HEK293 (cell line): ENCODE results near the gene PGGT1B.

ENCODE experiments used
- CTCF ChIA-PET: fragments of 350-600 bp; formaldehyde crosslinking; extraction: SDS; loops from one replicate; lab custom pipeline; 2021; ENCODE audit warnings: antibody characterized with exemption; lab: Yijun Ruan, JAX
- POLR2A ChIA-PET: fragments of 300-600 bp; formaldehyde crosslinking; extraction: SDS; loops from one replicate; lab custom pipeline; 2020; ENCODE audit warnings: antibody characterized with exemption, inconsistent platforms; lab: Yijun Ruan, JAX
- H3K27ac ChIP-seq: fragments of 200-500 bp; sonication (Bioruptor generic); 2 replicates; pipeline ENCODE4 v1.5.1; 2014; ENCODE audit warnings: low read depth, low read length, control low read depth, inconsistent platforms; ENCODE audit errors: extremely low read depth
- H3K36me3 ChIP-seq, 2 experiments: fragments of 200-500 bp in 1 of 2; sonication (Bioruptor generic) in 1 of 2; 1 replicate in 1 of 2; 2 replicates in 1 of 2; pipeline ENCODE4 v1.5.1; 2014 to 2017; ENCODE audit warnings: inconsistent platforms in 2 of 2, low read length in 2 of 2; ENCODE audit not compliant: control insufficient read depth in 2 of 2, insufficient read depth in 1 of 2
- H3K4me1 ChIP-seq: fragments of 200-500 bp; sonication (Bioruptor generic); 2 replicates; pipeline ENCODE4 v1.5.1; 2014; ENCODE audit warnings: mild to moderate bottlenecking, low read length, inconsistent platforms; ENCODE audit not compliant: control insufficient read depth, insufficient read depth
- H3K4me3 ChIP-seq: 2 replicates; pipeline ENCODE4 v1.5.1; 2011; ENCODE audit warnings: low read depth, mild to moderate bottlenecking, control low read depth, low read length, moderate library complexity
- H3K9me3 ChIP-seq: fragments of 200-500 bp; sonication (Bioruptor generic); 2 replicates; pipeline ENCODE4 v1.5.1; 2014; ENCODE audit warnings: low read depth, low read length, inconsistent platforms; ENCODE audit not compliant: control insufficient read depth, insufficient read depth
- ELK4 ChIP-seq: IDR thresholded peaks from 2 replicates; pipeline ENCODE4 v1.6.1; 2011; ENCODE audit warnings: mild to moderate bottlenecking, low read depth, low read length, borderline replicate concordance
- GLIS2 ChIP-seq: fragments of 450-650 bp; formaldehyde crosslinking; IDR thresholded peaks from 2 replicates; pipeline ENCODE4 v1.5.1; 2016; ENCODE audit warnings: missing biosample characterization, missing genetic modification characterization
- INSM2 ChIP-seq: fragments of 450-650 bp; formaldehyde crosslinking; IDR thresholded peaks from 2 replicates; pipeline ENCODE4 v1.5.1; 2016; ENCODE audit warnings: missing biosample characterization, missing genetic modification characterization
- PRDM6 ChIP-seq: fragments of 450-650 bp; formaldehyde crosslinking; IDR thresholded peaks from 2 replicates; pipeline ENCODE4 v1.5.1; 2017; ENCODE audit warnings: missing biosample characterization, missing genetic modification characterization
- TSHZ1 ChIP-seq: fragments of 450-650 bp; formaldehyde crosslinking; IDR thresholded peaks from 2 replicates; pipeline ENCODE4 v1.5.1; 2016; ENCODE audit warnings: missing biosample characterization, missing genetic modification characterization, borderline replicate concordance
- ZBTB10 ChIP-seq: fragments of 450-650 bp; formaldehyde crosslinking; IDR thresholded peaks from 2 replicates; pipeline ENCODE4 v1.5.1; 2016; ENCODE audit warnings: missing biosample characterization, missing genetic modification characterization
- ZBTB26 ChIP-seq: fragments of 450-650 bp; formaldehyde crosslinking; optimal IDR thresholded peaks from 2 replicates; pipeline ENCODE3; 2016; ENCODE audit warnings: missing biosample characterization, mild to moderate bottlenecking, missing genetic modification characterization
- ZNF112 ChIP-seq: fragments of 450-650 bp; formaldehyde crosslinking; IDR thresholded peaks from 2 replicates; pipeline ENCODE4 v1.5.0; 2017; ENCODE audit warnings: missing biosample characterization, missing genetic modification characterization
- ZNF202 ChIP-seq: fragments of 450-650 bp; formaldehyde crosslinking; IDR thresholded peaks from 2 replicates; pipeline ENCODE4 v1.5.1; 2016; ENCODE audit warnings: missing biosample characterization, missing genetic modification characterization, borderline replicate concordance
- ZNF214 ChIP-seq: fragments of 450-650 bp; formaldehyde crosslinking; IDR thresholded peaks from 2 replicates; pipeline ENCODE4 v1.5.1; 2017; ENCODE audit warnings: missing biosample characterization, mild to moderate bottlenecking, missing genetic modification characterization, borderline replicate concordance
- ZNF248 ChIP-seq: fragments of 450-650 bp; formaldehyde crosslinking; IDR thresholded peaks from 2 replicates; pipeline ENCODE4 v1.5.1; 2017; ENCODE audit warnings: missing biosample characterization, missing genetic modification characterization
- ZNF26 ChIP-seq: fragments of 450-650 bp; formaldehyde crosslinking; IDR thresholded peaks from 2 replicates; pipeline ENCODE4 v1.5.1; 2016; ENCODE audit warnings: missing biosample characterization, missing genetic modification characterization
- ZNF302 ChIP-seq: fragments of 450-650 bp; formaldehyde crosslinking; IDR thresholded peaks from 2 replicates; pipeline ENCODE4 v1.5.1; 2016; ENCODE audit warnings: missing biosample characterization, missing genetic modification characterization, low read depth
- ZNF37A ChIP-seq: fragments of 450-650 bp; IDR thresholded peaks from 2 replicates; pipeline ENCODE4 v1.5.1; 2018; ENCODE audit warnings: missing biosample characterization, missing genetic modification characterization
- ZNF391 ChIP-seq: fragments of 450-650 bp; formaldehyde crosslinking; IDR thresholded peaks from 2 replicates; pipeline ENCODE4 v1.5.1; 2016; ENCODE audit warnings: low read depth, missing biosample characterization, missing genetic modification characterization, borderline replicate concordance
- ZNF701 ChIP-seq: fragments of 450-650 bp; formaldehyde crosslinking; IDR thresholded peaks from 2 replicates; pipeline ENCODE4 v1.5.1; 2016; ENCODE audit warnings: missing biosample characterization, missing genetic modification characterization
- ZNF776 ChIP-seq: fragments of 450-650 bp; formaldehyde crosslinking; IDR thresholded peaks from 2 replicates; pipeline ENCODE4 v1.5.0; 2017; ENCODE audit warnings: missing biosample characterization, missing genetic modification characterization, borderline replicate concordance

The PGGT1B gene

GRCh38 chr5:115289104-115289503, 26.4 kb upstream of the PGGT1B start:
- no peaks in the 10 kb centered on the region for H3K9me3 ChIP-seq
- ChIA-PET CTCF (no interaction called here), POLR2A (no interaction called here)
- H3K4me3 ChIP-seq, result no peak overlapping the region
- H3K36me3 ChIP-seq, result no peaks in the 10 kb centered on the region
- H3K4me1 ChIP-seq, result no peaks in the 10 kb centered on the region
- H3K27ac ChIP-seq, result no peak overlapping the region
- TF ChIP-seq PRDM6 (tag by site-specific recombination) (no peak), ZNF202 (no peak), ZBTB26 (tag by site-specific recombination) (no peak), ZNF112 (tag by site-specific recombination) (no peak), ZNF701 (tag by site-specific recombination) (no peak)

GRCh38 chr5:115284021-115284420, 21.3 kb upstream of the PGGT1B start:
- H3K9me3 ChIP-seq, result no peaks in the 10 kb centered on the region
- ChIA-PET POLR2A (no interaction called here), CTCF (interaction anchor here (1.2 kb wide), 1 partner anchor 25 kb away, joined by 3 read pairs; no protein-coding TSS in a partner anchor)
- no peak overlapping the region for H3K27ac ChIP-seq
- H3K4me1 ChIP-seq, result no peaks in the 10 kb centered on the region
- no peaks in the 10 kb centered on the region for H3K36me3 ChIP-seq
- no peak overlapping the region for H3K4me3 ChIP-seq
- TF ChIP-seq ZBTB10 (tag by site-specific recombination) (no peak), ZNF776 (tag by site-specific recombination) (no peak), ZNF214 (tag by site-specific recombination) (no peak), GLIS2 (tag by site-specific recombination) (no peak), ZNF391 (no peak)

GRCh38 chr5:115282131-115282530, 19.5 kb upstream of the PGGT1B start:
- Histone ChIP-seq H3K9me3 (no peaks in the 10 kb centered on the region), H3K4me1 (no peaks in the 10 kb centered on the region), H3K36me3 (no peaks in the 10 kb centered on the region), H3K27ac (no peak overlapping the region), H3K4me3 (no peak overlapping the region)
- CTCF ChIA-PET, result no interaction called here
- TF ChIP-seq ZNF248 (tag by site-specific recombination) (no peak), ELK4 (no peak), ZNF302 (no peak), ZNF37A (tag by site-specific recombination) (no peak), ZNF26 (tag by site-specific recombination) (no peak), INSM2 (tag by site-specific recombination) (no peak), TSHZ1 (no peak)
- TF ChIP-seq, all 188 proteins: peak for 0
- POLR2A ChIA-PET, result no interaction called here
